ENCODE data around the gene RAD50.
"Not testable (repeated sequence)": the region's sequence is repeated elsewhere in the genome, so short reads cannot be mapped to it uniquely, and the experiment has no call there.

Gene RAD50

DNA sequence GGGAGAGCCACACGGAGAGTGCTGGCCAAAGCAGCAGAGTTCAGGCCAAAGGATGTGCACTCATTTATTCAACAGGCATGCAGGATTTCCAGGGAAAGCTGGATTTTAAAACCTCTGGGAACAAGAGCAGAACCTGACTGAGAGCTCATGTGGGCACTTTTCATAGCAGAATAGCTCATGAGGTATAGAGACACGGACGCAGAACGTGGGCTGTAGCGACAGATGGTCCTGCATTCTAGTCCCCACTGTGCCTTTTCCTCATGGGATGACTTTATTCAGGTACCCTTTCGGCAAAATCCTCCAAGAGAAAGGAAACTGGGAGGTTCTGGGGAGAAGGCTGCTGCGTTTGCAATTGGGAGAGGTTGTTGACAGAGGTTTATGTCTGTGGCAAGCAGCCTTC is 122.4 kb downstream of the RAD50 start:
- no peak for DNase-seq

GRCh38 chr5:132679717-132680380 is 123.1 kb downstream of the RAD50 start:
- peak; percentile 35 for DNase-seq

DNA sequence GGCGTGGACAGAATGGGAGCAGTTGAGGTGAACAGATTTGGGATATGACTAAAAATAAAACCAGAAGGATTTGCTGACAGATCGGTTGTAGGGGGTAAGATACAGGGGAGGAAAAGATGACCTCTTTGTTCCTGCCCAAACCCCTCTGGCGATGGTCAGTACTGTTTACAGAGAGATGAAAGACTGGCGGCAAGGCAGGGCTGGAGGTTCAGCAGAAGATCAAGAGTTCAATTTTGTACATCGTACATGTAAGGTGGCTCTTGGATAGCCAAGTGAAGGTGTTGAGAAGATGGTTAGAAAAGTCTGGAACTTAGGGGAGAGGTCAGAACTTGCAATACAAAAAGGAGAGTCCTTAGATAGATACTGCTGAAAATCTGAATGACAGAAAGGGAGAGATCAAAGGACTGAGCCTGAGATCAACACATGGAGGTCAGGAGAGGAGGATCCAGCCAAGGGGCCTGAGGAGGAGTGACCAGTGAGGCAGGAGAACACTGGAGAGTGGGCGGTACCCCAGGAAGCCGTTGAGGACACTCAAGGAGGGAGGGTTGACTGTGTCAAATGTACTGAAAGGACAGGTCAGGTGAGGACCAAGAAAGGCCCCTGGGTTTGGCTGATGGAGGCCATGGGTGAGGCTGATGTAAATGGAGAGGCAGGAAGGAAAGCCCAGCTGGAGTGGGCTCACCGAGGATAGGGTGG is 124.2 kb downstream of the RAD50 start:
- DNase-seq, result peak; percentile 37

GRCh38 chr5:132681476-132681831 is 124.7 kb downstream of the RAD50 start:
- DNase-seq, result no peak

DNA sequence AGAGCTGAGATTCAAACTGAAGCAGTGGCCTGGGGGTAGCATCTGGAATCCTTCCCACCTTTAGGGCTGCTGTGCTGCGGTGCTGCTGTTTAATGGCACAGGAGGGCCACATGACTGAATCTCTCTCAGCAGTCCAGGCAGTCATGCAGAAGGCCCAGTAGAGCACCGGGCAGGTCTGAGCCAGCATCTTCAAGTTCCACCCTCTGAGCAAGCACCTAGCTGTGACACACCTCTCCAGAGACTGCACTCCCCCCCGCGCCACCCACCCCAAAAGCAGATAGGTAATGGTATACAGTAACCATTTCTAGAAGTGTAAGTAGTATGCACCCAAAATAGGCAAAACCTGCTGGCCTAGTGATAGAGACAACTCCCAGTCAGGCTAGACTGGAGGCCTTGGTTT is 125.2 kb downstream of the RAD50 start:
- DNase-seq, result no peak

GRCh38 chr5:132684491-132684890 is 127.7 kb downstream of the RAD50 start:
- DNase-seq, result no peak

DNA sequence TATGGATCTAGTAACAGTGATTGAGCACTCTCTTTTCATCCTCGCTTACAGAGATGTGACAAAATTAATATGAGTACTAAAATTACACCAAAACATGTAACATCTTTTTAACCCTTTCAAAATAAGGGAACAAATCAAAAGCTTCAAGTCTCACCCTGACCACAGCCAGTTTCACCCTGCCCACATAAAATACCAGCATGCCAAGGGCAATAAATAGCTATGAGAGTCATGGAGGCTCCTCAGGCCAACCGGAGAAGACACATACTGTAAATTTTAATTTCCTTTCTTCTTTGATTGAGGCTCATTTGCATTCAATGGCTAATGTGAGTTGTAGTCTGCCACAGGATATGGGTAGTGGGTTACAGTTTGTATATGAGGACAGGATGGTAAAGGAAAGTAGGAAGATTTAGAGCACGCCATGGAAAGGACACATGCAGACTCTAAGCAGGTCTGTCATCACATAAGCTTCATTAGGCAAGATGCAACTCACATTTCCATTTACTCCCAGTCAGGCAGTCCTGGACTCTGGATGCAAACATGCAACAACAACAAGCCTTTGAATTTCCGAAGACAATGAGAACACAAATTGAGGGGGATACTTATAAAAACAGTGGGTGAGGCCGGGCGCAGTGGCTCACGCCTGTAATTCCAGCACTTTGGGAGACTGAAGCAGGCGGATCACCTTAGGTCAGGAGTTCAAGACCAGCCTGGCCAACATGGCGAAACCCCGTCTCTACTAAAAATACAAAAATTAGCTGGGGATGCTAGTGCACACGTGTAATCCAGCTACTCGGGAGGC is 128.3 kb downstream of the RAD50 start:
- peak; percentile 47 for DNase-seq

DNA sequence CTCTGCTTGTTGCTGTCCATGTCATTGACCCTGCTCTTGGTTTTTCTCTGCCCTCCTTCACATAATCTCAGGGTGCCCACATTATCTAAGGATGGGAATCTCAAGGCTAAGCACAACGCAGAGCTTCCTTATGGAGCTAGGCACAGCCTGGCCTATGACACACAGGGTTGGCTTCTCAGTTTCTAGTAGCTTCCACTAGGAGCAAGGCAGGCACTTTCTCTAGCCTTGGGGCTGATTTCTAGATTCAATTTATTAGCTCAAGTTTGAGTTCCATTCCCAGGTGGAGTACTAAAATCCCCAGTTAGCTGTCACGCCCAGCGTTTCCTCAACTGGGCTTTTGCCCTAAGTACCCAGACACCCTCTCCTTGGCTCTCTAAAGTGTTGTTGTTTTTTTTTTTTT is 129.4 kb downstream of the RAD50 start:
- no peak for DNase-seq

GRCh38 chr5:132687995-132688394 is 131.2 kb downstream of the RAD50 start:
- DNase-seq, result peak; percentile 61

DNA sequence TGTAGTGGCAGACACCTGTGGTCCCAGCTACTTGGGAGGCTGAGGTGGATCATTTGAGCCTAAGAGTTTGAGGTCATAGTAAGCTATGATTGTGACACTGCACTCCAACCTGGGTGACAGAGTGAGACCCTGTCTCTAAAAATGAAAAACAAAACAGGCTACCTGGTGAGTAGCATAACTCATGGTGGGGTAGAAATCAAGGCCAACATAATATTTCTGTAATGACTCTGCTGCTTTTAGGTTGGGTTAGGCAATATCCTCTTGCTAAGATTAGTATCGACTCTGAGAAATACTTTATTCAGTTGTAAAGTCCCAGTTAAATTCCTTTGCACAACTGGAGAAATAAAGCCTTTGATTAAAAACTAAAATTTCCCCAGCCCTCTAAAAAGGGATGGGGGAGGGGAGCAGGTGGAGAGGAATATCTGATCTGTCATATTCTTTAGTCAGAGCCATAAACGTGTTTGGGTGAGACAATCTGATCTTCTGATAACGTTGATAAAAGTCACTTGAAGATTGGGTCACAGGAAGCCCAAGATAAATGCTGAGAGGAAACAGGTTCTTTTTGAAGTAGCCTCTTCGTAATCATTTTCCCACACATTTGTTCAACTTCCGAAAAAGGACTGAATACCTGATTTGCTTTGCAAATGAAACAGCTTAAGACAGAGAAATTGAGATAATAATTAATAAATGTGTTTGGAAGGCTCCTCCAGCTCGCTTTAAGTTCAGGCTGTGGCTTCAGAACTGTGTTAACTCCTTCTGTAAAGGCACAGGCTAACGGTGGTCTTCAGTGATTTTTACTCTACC is 132.0 kb downstream of the RAD50 start:
- DNase-seq, result no peak

GRCh38 chr5:132689513-132689912 is 132.7 kb downstream of the RAD50 start:
- DNase-seq, result no peak

- DNase-seq, result no peak
Measured at GRCh38 chr5:132690156-132690555, 133.4 kb downstream of the RAD50 start.

GRCh38 chr5:132691755-132692631 is 135.2 kb downstream of the RAD50 start:
- DNase-seq, result not testable (repeated sequence)

GRCh38 chr5:132692632-132692967 is 135.8 kb downstream of the RAD50 start:
- no peak for DNase-seq
